Body of pancreas (tissue), 4 donors: Measurements from ENCODE around the gene ZSCAN18. TPM values are rescaled to one million over a fixed set of nuclear protein-coding genes. Genes with fewer than 3 reads are reported as not detected.
A peak's percentile ranks its signal among the peaks of the same experiment; 100 is the strongest.

ENCODE experiments used
- ATAC-seq: fragments of 150-250 bp; one replicate; pipeline ENCODE4 v1.9.1; 2016
- DNase-seq, 4 donors: peaks; one replicate each; pipeline ENCODE4 v3.0.0-alpha.2; 2019
- H3K27ac ChIP-seq, 4 donors: fragments of 200-600 bp; sonication (generic); 1 replicate in 3 of 4; 2 replicates in 1 of 4; pipeline versions ENCODE4 v1.5.1 to v1.6.1; 2016 to 2019; ENCODE audit warnings: mild to moderate bottlenecking in 1 of 4, mixed read lengths in 1 of 4, moderate library complexity in 1 of 4
- H3K27me3 ChIP-seq, 2 donors: fragments of 200-600 bp; sonication (generic); one replicate each; pipeline ENCODE4 v1.6.0; 2016; ENCODE audit warnings: mild to moderate bottlenecking in 1 of 2
- H3K36me3 ChIP-seq, 2 donors: fragments of 200-600 bp; sonication (generic); replicated peaks in 1 of 2; 2 replicates each; pipeline ENCODE4 v1.5.1; 2016; ENCODE audit warnings: low read depth in 2 of 2; ENCODE audit not compliant: insufficient read depth in 1 of 2
- H3K4me1 ChIP-seq: fragments of 200-600 bp; sonication (generic); one replicate; pipeline ENCODE4 v1.6.0; 2016
- H3K4me3 ChIP-seq, 2 donors: fragments of 200-600 bp; sonication (generic); 1 replicate in 1 of 2; 2 replicates in 1 of 2; pipeline ENCODE4 v1.5.1; 2016 to 2019
- H3K9me3 ChIP-seq, 3 donors: fragments of 200-600 bp; sonication (generic); 1 replicate in 2 of 3; 2 replicates in 1 of 3; pipeline ENCODE4 v1.5.1; 2016
- POLR2A ChIP-seq, 3 donors: fragments of 450-650 bp; IDR thresholded peaks; one replicate each; pipeline ENCODE4 v1.6.1; 2016; ENCODE audit warnings: antibody characterized with exemption in 3 of 3, mild to moderate bottlenecking in 2 of 3
- WGBS, 2 donors: methylation state at CpG; one replicate each; pipeline ENCODE4 v1.1.5; 2017; 5-methylcytosine and 5-hydroxymethylcytosine counted together
- intact Hi-C: fragments of 100-400 bp; cut with DNase I; formaldehyde crosslinking; loops from one replicate; pipeline ENCODE4 v1.15.1; 2023
- total RNA-seq, 2 donors: library from RNA; depleted of rRNA; stranded (reverse); fragments of >200 nt; gene quantifications; one replicate each; pipeline ENCODE4 v1.1.0, GENCODE V29; 2016
- TF ChIP-seq, protein P1 (sequence below), 7 experiments: fragments of 450-650 bp in 4 of 7; fragments of 200-600 bp in 3 of 7; sonication (generic) in 3 of 7; IDR thresholded peaks; one replicate each; pipeline ENCODE4 v1.5.1; 2016 to 2019; ENCODE audit warnings: antibody characterized with exemption in 7 of 7

Gene ZSCAN18
- total RNA-seq, 2 donors from 2014 or later = 37.4 to 43.2 TPM

DNA sequence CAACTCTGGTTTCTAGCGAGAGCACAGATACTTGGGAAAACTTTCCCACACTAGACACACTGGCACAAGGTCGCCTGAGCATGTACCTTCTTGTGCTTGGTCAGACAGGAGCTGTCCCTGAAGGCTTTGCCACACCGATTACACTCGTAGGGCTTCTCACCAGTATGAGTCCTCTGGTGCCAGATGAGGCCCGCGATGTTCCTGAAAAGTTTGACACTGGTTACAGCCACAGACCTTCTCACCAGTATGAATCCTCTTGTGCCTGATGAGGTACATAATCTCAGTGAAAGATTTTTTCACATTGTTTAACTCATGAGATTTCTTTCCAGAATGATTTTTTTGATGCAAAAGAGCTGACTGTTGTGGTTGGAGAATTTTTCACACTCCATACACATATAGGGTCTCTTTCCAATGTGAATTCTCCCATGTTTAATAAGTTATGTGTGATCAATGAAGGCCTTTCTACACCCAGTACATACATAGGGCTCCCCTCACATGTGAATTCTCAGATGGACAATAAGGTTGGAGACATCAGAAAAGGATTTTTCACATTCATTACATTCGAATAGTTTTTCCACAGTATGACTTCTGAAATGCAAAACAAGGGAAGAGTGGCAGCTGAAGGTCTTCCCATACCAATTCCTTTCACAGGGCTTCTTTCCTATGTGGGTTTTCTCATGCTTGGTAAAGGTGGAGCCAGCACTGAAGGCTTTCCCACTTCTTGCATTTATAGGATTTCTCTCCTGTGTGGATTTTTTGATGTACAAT is 9.9 kb upstream of the ZSCAN18 start:
- ATAC-seq (no peak), DNase-seq (no peak)
- Histone ChIP-seq H3K27ac (no peak overlapping the region), H3K4me3 (no peak overlapping the region), H3K27me3 (no peaks in the 10 kb centered on the region), H3K9me3 (peaks cover 0 to 66% (median 8%) of the 10 kb centered on the region in 3 donors), H3K36me3 (no peaks in the 10 kb centered on the region), H3K4me1 (no peaks in the 10 kb centered on the region)
- 75 to 79% methylated on average over 7 of the region's 7 CpGs for WGBS, 2 donors
- TF ChIP-seq POLR2A (IDR thresholded peaks at IDR 0.05) = no peak
- TF ChIP-seq, protein P1, sequence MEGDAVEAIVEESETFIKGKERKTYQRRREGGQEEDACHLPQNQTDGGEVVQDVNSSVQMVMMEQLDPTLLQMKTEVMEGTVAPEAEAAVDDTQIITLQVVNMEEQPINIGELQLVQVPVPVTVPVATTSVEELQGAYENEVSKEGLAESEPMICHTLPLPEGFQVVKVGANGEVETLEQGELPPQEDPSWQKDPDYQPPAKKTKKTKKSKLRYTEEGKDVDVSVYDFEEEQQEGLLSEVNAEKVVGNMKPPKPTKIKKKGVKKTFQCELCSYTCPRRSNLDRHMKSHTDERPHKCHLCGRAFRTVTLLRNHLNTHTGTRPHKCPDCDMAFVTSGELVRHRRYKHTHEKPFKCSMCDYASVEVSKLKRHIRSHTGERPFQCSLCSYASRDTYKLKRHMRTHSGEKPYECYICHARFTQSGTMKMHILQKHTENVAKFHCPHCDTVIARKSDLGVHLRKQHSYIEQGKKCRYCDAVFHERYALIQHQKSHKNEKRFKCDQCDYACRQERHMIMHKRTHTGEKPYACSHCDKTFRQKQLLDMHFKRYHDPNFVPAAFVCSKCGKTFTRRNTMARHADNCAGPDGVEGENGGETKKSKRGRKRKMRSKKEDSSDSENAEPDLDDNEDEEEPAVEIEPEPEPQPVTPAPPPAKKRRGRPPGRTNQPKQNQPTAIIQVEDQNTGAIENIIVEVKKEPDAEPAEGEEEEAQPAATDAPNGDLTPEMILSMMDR (IDR thresholded peaks at IDR 0.05) = no peak
- intact Hi-C loops = no loop called here

DNA sequence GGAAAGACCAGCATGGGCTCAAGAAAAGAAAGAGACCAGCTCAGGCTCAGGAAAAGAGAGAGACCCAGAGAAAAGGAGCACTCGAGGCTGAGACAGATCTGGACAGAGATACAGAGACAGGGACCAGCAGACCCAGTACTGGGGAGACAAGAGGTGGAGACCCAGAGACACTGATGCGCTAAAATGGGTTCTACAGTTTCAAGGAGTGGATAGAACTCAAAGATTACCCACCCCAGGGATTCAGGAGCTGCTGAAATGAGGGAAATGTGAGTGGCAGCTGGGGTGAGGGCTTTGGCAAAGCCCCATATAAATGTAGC is 609 bp upstream of the ZSCAN18 start:
- peaks cover 13% of the 10 kb centered on the region for H3K4me1 ChIP-seq
- DNase-seq = no peak
- intact Hi-C loops = no loop called here
- H3K27me3 ChIP-seq = no peaks in the 10 kb centered on the region
- ATAC-seq = no peak
- H3K36me3 ChIP-seq = no peaks in the 10 kb centered on the region
- H3K27ac ChIP-seq = peak overlapping the region in 3 of 4 donors; percentile 84 to 96 (median 94)
- 13 to 17% methylated on average over 2 of the region's 2 CpGs for WGBS, 2 donors
- H3K4me3 ChIP-seq = peak overlapping the region; percentile 66 to 88
- TF ChIP-seq, protein P1 (IDR thresholded peaks at IDR 0.05) = no peak
- TF ChIP-seq POLR2A (IDR thresholded peaks at IDR 0.05) = no peak
- no peaks in the 10 kb centered on the region for H3K9me3 ChIP-seq

DNA sequence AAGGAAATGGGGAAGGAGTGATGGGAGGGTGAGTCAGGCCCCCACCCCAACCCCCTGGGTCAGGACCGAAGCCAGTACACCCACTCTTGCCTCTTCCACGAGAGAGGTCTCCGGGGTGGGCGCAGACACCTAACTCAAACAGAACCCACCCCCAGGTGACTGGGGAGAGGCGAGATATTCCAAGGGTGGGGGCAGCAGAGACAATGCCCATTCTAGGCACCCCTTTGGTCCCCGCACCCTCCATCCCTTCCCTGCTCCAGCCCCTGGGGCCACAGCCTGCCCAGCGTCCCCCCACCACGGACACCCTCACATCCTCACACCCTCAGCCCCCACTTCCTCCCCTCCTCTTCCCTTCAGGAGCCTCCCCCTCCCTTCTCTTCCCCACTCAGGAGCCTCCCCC is 682 bp downstream of the ZSCAN18 start:
- peak overlapping the region in 1 of 2 donors; percentile 66 for H3K4me3 ChIP-seq
- H3K36me3 ChIP-seq = no peaks in the 10 kb centered on the region
- peaks cover 13% of the 10 kb centered on the region for H3K4me1 ChIP-seq
- H3K27me3 ChIP-seq = no peaks in the 10 kb centered on the region
- intact Hi-C loops = no loop called here
- no peak for TF ChIP-seq POLR2A (IDR thresholded peaks at IDR 0.05)
- TF ChIP-seq, protein P1 (IDR thresholded peaks at IDR 0.05) = no peak
- H3K27ac ChIP-seq = peak overlapping the region in 1 of 4 donors; percentile 84
- H3K9me3 ChIP-seq = no peaks in the 10 kb centered on the region
- ATAC-seq (no peak), DNase-seq (no peak)
- 39% methylated on average over 8 of the region's 8 CpGs for WGBS, 2 donors

DNA sequence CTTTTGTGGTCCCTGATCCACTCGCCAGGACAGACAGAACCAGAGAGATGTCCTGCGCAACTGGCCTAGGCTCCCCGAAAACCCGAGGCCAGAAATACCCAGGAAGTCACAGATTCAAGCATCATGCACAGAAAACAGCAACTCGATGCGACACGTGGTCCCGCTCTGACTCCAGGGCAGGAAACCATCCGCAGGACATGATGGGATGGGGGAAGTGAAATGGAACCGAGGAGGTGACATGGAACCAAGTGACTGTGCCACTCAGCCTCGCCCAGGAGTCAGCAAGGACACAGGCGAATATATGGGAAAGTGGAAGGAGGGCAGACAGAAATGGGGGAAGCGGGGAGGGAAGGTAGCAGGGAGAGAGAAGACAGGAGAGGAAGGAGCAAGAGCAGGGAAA is 1.1 kb downstream of the ZSCAN18 start:
- Histone ChIP-seq H3K9me3 (no peaks in the 10 kb centered on the region), H3K4me3 (no peak overlapping the region), H3K27me3 (no peaks in the 10 kb centered on the region), H3K27ac (no peak overlapping the region), H3K36me3 (no peaks in the 10 kb centered on the region), H3K4me1 (peaks cover 13% of the 10 kb centered on the region)
- intact Hi-C loops = no loop called here
- ATAC-seq (no peak), DNase-seq (no peak)
- whole genome bisulfite sequencing, 2 donors = 88 to 91% methylated on average over 13 of the region's 13 CpGs
- no peak for TF ChIP-seq POLR2A (IDR thresholded peaks at IDR 0.05)
- TF ChIP-seq, protein P1 (IDR thresholded peaks at IDR 0.05) = no peak

DNA sequence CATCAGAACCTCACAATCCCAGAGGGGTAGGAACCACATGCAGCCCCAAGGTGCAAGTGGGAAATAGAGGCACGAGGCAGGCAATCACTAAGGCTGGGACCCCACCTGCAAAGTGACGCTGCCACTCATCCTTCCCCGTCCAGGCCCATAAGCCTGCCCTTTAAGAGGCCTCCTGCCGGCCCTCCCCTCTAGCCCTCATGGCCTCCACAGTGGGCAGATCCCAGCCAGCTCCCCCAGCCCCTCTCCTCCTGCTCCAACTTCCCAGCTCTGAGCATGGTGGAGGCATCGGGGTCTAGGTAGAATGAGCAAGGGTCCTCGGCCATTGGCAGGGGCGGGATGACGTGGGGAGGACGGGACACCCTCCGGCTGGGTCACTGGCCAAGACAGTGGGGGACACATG is 2.7 kb downstream of the ZSCAN18 start:
- no peak overlapping the region for H3K27ac ChIP-seq
- peaks cover 0 to under 1% (median 0%) of the 10 kb centered on the region in 3 donors for H3K9me3 ChIP-seq
- no peak overlapping the region for H3K4me3 ChIP-seq
- intact Hi-C loops = no loop called here
- H3K36me3 ChIP-seq = no peaks in the 10 kb centered on the region
- ATAC-seq (no peak), DNase-seq (no peak)
- 91 to 95% methylated on average over 4 to 10 of the region's 10 CpGs for WGBS, 2 donors
- TF ChIP-seq POLR2A (IDR thresholded peaks at IDR 0.05) = no peak
- TF ChIP-seq, protein P1 (IDR thresholded peaks at IDR 0.05) = no peak
- peaks cover 13% of the 10 kb centered on the region for H3K4me1 ChIP-seq
- H3K27me3 ChIP-seq = no peaks in the 10 kb centered on the region
